SK-N-MC (cell line): ENCODE measurements around the gene MCM6.

Source experiments
- EZH2 ChIP-seq: fragments of 200-600 bp; sonication (generic); IDR thresholded peaks from one replicate; pipeline ENCODE4 v1.6.1; 2017; ENCODE audit warnings: antibody characterized with exemption
- POLR2AphosphoS5 ChIP-seq: IDR thresholded peaks from 2 replicates; pipeline ENCODE4 v1.6.1; 2012; ENCODE audit warnings: mild to moderate bottlenecking, low read depth, low read length, borderline replicate concordance

DNA sequence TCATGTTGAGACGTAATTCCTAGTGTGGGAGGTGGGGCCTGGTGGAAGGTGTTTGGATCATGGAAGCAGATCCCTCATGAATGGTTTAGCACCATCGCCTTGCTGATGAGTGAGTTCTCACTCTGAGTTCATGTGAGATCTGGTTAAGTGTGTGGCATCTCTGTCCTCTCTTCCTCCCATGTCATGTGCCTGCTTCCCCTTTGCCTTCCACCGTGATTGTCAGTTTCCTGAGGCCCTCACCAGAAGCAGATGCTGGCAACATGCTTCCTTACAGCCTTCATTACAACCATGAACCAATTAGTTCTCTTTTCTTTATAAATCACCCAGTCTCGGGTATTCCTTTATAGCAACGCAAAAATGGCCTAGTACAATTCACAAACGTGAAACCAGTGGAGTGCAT is 14.6 kb upstream of the MCM6 start:
- TF ChIP-seq EZH2 (no peak), POLR2AphosphoS5 (no peak)
